ENCODE data around the gene LHFPL3. TPM values are rescaled to one million over a fixed set of nuclear protein-coding genes. Genes with fewer than 3 reads are reported as not detected.

The LHFPL3 gene
- polyA plus RNA-seq, 1 of the 3 experiments (the other 2 are of a cell fraction) = not detected

DNA sequence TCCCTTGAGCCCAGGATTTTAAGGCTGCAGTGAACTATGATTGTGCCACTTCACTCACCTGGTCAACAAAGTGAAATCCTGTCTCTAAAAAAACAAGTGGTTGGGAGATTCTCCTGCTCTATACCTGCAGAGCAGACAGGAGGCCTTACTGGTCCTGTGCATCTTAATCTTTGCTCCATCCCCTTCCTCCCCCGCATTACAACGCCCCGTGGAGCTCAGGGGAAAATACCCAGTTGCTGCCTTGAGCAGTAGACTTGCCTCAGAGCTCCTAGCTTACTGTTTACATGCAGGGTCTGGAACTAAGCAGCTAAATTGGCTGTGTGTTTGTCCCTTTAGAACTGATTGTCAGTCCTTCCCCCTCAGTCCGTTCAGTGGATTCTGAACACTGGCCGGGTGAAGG, 561.8 kb downstream of the LHFPL3 start:
- no peak overlapping the region for H3K9ac ChIP-seq
- ChIA-PET POLR2A (no interaction called here), CTCF (interaction anchor here (0.7 to 12.8 kb wide), 3 partner anchors 30 to 116 kb away, joined by 3 to 374 read pairs (median 3); no protein-coding TSS in a partner anchor)
- no peaks in the 10 kb centered on the region for H3K79me2 ChIP-seq (ENCODE audit: insufficient read depth)
- H3K4me2 ChIP-seq = no peak overlapping the region
- H4K20me1 ChIP-seq (ENCODE audit: insufficient read depth) = no peaks in the 10 kb centered on the region
- no peak overlapping the region for H3K27ac ChIP-seq (ENCODE audit: low read depth in 2 of 2, low read length in 1 of 2)
- no peaks in the 10 kb centered on the region for H3K36me3 ChIP-seq (replicated peaks in 1 of 2; ENCODE audit: control insufficient read depth in 1 of 2, insufficient read depth in 2 of 2, low read length in 1 of 2)
- TF ChIP-seq, protein P1, sequence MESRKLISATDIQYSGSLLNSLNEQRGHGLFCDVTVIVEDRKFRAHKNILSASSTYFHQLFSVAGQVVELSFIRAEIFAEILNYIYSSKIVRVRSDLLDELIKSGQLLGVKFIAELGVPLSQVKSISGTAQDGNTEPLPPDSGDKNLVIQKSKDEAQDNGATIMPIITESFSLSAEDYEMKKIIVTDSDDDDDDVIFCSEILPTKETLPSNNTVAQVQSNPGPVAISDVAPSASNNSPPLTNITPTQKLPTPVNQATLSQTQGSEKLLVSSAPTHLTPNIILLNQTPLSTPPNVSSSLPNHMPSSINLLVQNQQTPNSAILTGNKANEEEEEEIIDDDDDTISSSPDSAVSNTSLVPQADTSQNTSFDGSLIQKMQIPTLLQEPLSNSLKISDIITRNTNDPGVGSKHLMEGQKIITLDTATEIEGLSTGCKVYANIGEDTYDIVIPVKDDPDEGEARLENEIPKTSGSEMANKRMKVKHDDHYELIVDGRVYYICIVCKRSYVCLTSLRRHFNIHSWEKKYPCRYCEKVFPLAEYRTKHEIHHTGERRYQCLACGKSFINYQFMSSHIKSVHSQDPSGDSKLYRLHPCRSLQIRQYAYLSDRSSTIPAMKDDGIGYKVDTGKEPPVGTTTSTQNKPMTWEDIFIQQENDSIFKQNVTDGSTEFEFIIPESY (IDR thresholded peaks at IDR 0.05; ENCODE audit: borderline replicate concordance, low read depth) = no peak
- TF ChIP-seq RCOR1 (IDR thresholded peaks at IDR 0.05; ENCODE audit: low read length) (no peak), EP300 (IDR thresholded peaks at IDR 0.05; ENCODE audit: borderline replicate concordance in 1 of 2, low read depth in 1 of 2, low read length in 1 of 2) (no peak), FOXM1 (IDR thresholded peaks at IDR 0.05; ENCODE audit: low read depth) (no peak)
- H3K4me1 ChIP-seq (ENCODE audit: control insufficient read depth in 1 of 2, insufficient read depth in 2 of 2, low read depth in 1 of 2, low read length in 1 of 2) = no peaks in the 10 kb centered on the region; a peak in 1 of 4 replicates
- DNase-seq = no peak
- no peak overlapping the region for H2AFZ ChIP-seq (ENCODE audit: low read depth)
- 73% methylated on average over 5 of the region's 5 CpGs for WGBS (ENCODE audit: low lambda C conversion rate)
- H3K9me2 ChIP-seq = no peaks in the 10 kb centered on the region
- H3K27me3 ChIP-seq (ENCODE audit: insufficient read depth) = peaks cover 37% of the 10 kb centered on the region
- no peaks in the 10 kb centered on the region for H3F3A ChIP-seq (replicated peaks; ENCODE audit: insufficient read depth)
- H3K9me3 ChIP-seq = no peaks in the 10 kb centered on the region
- no peak overlapping the region for H3K4me3 ChIP-seq (ENCODE audit: low read depth in 2 of 2, low read length in 1 of 2)

DNA sequence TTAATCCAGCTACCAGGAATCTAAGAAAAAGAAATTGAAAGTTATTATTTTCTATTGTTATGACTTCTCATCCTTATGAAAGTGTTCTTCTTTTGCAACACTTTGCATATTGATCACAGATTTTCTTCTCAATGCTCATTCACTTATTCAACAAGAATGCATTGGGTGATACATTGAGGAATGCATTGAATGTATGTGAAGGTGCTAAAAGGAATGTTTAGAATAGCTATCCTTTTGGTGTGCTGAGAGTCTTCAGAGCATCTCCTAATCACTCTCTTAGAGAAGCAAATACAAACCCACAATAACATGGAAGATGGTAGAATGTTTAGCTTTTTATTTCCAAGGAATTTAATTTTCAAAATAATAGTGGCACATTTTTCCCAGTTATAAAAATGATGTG, 563.5 kb downstream of the LHFPL3 start:
- DNase-seq = no peak
- Histone ChIP-seq H3F3A (replicated peaks; ENCODE audit: insufficient read depth) (no peaks in the 10 kb centered on the region), H3K4me3 (ENCODE audit: low read depth in 2 of 2, low read length in 1 of 2) (no peak overlapping the region), H3K79me2 (ENCODE audit: insufficient read depth) (no peaks in the 10 kb centered on the region), H4K20me1 (ENCODE audit: insufficient read depth) (no peaks in the 10 kb centered on the region), H3K9me2 (no peaks in the 10 kb centered on the region), H2AFZ (ENCODE audit: low read depth) (no peak overlapping the region), H3K4me2 (no peak overlapping the region), H3K4me1 (ENCODE audit: control insufficient read depth in 1 of 2, insufficient read depth in 2 of 2, low read depth in 1 of 2, low read length in 1 of 2) (peaks cover 0 to 2% of the 10 kb centered on the region in 2 experiments; a peak in 1 of 4 replicates), H3K9me3 (no peaks in the 10 kb centered on the region), H3K36me3 (replicated peaks in 1 of 2; ENCODE audit: control insufficient read depth in 1 of 2, insufficient read depth in 2 of 2, low read length in 1 of 2) (no peaks in the 10 kb centered on the region), H3K27ac (ENCODE audit: low read depth in 2 of 2, low read length in 1 of 2) (no peak overlapping the region), H3K9ac (no peak overlapping the region), H3K27me3 (ENCODE audit: insufficient read depth) (peaks cover 36% of the 10 kb centered on the region)
- ChIA-PET CTCF (interaction anchor here (0.9 to 12.3 kb wide), 6 partner anchors 8 to 662 kb away, joined by 3 to 148 read pairs (median 6); no protein-coding TSS in a partner anchor), POLR2A (no interaction called here)
- TF ChIP-seq, protein P2, sequence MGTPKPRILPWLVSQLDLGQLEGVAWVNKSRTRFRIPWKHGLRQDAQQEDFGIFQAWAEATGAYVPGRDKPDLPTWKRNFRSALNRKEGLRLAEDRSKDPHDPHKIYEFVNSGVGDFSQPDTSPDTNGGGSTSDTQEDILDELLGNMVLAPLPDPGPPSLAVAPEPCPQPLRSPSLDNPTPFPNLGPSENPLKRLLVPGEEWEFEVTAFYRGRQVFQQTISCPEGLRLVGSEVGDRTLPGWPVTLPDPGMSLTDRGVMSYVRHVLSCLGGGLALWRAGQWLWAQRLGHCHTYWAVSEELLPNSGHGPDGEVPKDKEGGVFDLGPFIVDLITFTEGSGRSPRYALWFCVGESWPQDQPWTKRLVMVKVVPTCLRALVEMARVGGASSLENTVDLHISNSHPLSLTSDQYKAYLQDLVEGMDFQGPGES (IDR thresholded peaks at IDR 0.05; ENCODE audit: low read depth, low read length) = no peak
- TF ChIP-seq FOSL2 (IDR thresholded peaks at IDR 0.05; ENCODE audit: borderline replicate concordance, low read depth) = no peak
- TF ChIP-seq MEF2A (IDR thresholded peaks at IDR 0.05; ENCODE audit: borderline replicate concordance, low read depth) = no peak
- TF ChIP-seq JUND (IDR thresholded peaks at IDR 0.05) = no peak
- no peak for TF ChIP-seq GATA2 (CRISPR knock-in tag; IDR thresholded peaks at IDR 0.05)
- TF ChIP-seq, protein P3, sequence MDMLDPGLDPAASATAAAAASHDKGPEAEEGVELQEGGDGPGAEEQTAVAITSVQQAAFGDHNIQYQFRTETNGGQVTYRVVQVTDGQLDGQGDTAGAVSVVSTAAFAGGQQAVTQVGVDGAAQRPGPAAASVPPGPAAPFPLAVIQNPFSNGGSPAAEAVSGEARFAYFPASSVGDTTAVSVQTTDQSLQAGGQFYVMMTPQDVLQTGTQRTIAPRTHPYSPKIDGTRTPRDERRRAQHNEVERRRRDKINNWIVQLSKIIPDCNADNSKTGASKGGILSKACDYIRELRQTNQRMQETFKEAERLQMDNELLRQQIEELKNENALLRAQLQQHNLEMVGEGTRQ (IDR thresholded peaks at IDR 0.05; ENCODE audit: borderline replicate concordance, low read depth, low read length) = no peak
- TF ChIP-seq, protein P4, sequence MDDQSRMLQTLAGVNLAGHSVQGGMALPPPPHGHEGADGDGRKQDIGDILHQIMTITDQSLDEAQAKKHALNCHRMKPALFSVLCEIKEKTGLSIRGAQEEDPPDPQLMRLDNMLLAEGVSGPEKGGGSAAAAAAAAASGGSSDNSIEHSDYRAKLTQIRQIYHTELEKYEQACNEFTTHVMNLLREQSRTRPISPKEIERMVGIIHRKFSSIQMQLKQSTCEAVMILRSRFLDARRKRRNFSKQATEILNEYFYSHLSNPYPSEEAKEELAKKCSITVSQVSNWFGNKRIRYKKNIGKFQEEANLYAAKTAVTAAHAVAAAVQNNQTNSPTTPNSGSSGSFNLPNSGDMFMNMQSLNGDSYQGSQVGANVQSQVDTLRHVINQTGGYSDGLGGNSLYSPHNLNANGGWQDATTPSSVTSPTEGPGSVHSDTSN (IDR thresholded peaks at IDR 0.05) = no peak
- no peak for TF ChIP-seq RXRA (IDR thresholded peaks at IDR 0.05; ENCODE audit: borderline replicate concordance, low read depth)

Measured in SK-N-SH (cell line).